GM12878 (cell line): Measurements from ENCODE around the gene MALT1. TPM values are rescaled to one million over a fixed set of nuclear protein-coding genes. Genes with fewer than 3 reads are reported as not detected.

Experiments
- BCL11A ChIP-seq: IDR thresholded peaks from 2 replicates; pipeline ENCODE4 v1.6.1; 2011; ENCODE audit warnings: low read depth, low read length
- BRCA1 ChIP-seq: IDR thresholded peaks from 2 replicates; pipeline ENCODE4 v1.6.1; 2011; ENCODE audit warnings: low read depth, low read length, improper control_type of control experiment
- CHD1 ChIP-seq: IDR thresholded peaks from 2 replicates; pipeline ENCODE4 v1.6.1; 2012; ENCODE audit warnings: low read depth, low read length, improper control_type of control experiment
- DPF2 ChIP-seq: fragments of 450-650 bp; IDR thresholded peaks from 2 replicates; pipeline ENCODE4 v1.6.1; 2017; ENCODE audit warnings: mild to moderate bottlenecking
- FOS ChIP-seq: IDR thresholded peaks from 3 replicates; pipeline ENCODE4 v1.6.1; 2011; ENCODE audit warnings: borderline replicate concordance; ENCODE audit not compliant: insufficient read length; ENCODE audit errors: extremely low read depth
- HCFC1 ChIP-seq: fragments of 150-350 bp; IDR thresholded peaks from 2 replicates; pipeline ENCODE4 v1.6.1; 2014; ENCODE audit warnings: low read length
- HDAC2 ChIP-seq: fragments of 200-600 bp; sonication (generic); IDR thresholded peaks from 2 replicates; pipeline ENCODE4 v1.6.1; 2017
- HDAC6 ChIP-seq: fragments of 200-600 bp; sonication (generic); IDR thresholded peaks from one replicate; pipeline ENCODE4 v1.8.0; 2017; ENCODE audit warnings: antibody characterized with exemption; ENCODE audit not compliant: unreplicated experiment
- IRF4 ChIP-seq: IDR thresholded peaks from 2 replicates; pipeline ENCODE4 v1.6.1; 2011; ENCODE audit warnings: low read depth, low read length
- JUND ChIP-seq: IDR thresholded peaks from 2 replicates; pipeline ENCODE4 v1.6.1; 2012; ENCODE audit warnings: low read depth, mild to moderate bottlenecking, low read length, improper control_type of control experiment, moderate library complexity
- MAX ChIP-seq: IDR thresholded peaks from 2 replicates; pipeline ENCODE4 v1.6.1; 2012; ENCODE audit warnings: low read depth, low read length, improper control_type of control experiment
- POLR2AphosphoS2 ChIP-seq: IDR thresholded peaks from 2 replicates; pipeline ENCODE4 v1.6.1; 2011; ENCODE audit warnings: low read depth, mild to moderate bottlenecking, low read length, improper control_type of control experiment, moderate library complexity
- PRDM15 ChIP-seq: fragments of 450-650 bp; formaldehyde crosslinking; IDR thresholded peaks from 2 replicates; pipeline ENCODE4 v1.4.0; 2020; ENCODE audit warnings: mild to moderate bottlenecking, moderate library complexity
- RAD21 ChIP-seq: IDR thresholded peaks from 2 replicates; pipeline ENCODE4 v1.6.1; 2011; ENCODE audit warnings: mild to moderate bottlenecking, low read depth, low read length, moderate library complexity; ENCODE audit not compliant: insufficient read depth
- RCOR1 ChIP-seq: conservative IDR thresholded peaks from 2 replicates; pipeline ENCODE4 v1.6.1; 2012; ENCODE audit warnings: low read depth, low read length, improper control_type of control experiment
- RELA ChIP-seq: fragments of 450-650 bp; IDR thresholded peaks from 2 replicates; pipeline ENCODE4 v1.8.0; 2014; ENCODE audit warnings: borderline replicate concordance; ENCODE audit not compliant: partially characterized antibody
- RUNX3 ChIP-seq: IDR thresholded peaks from 2 replicates; pipeline ENCODE4 v1.6.1; 2012; ENCODE audit warnings: low read length, inconsistent platforms
- SMAD1 ChIP-seq: fragments of 450-650 bp; IDR thresholded peaks from 2 replicates; pipeline ENCODE4 v1.6.1; 2018; ENCODE audit warnings: mild to moderate bottlenecking, low read depth; ENCODE audit not compliant: partially characterized antibody
- SMAD5 ChIP-seq: IDR thresholded peaks from 2 replicates; pipeline ENCODE4 v1.6.1; 2016; ENCODE audit warnings: antibody characterized with exemption, low read depth
- SPI1 ChIP-seq: IDR thresholded peaks from 2 replicates; pipeline ENCODE4 v1.6.1; 2011; ENCODE audit warnings: low read depth, mild to moderate bottlenecking, low read length, moderate library complexity, borderline replicate concordance; ENCODE audit not compliant: insufficient read depth
- TCF7 ChIP-seq: IDR thresholded peaks from 2 replicates; pipeline ENCODE4 v1.6.1; 2014; ENCODE audit warnings: antibody characterized with exemption, borderline replicate concordance
- USF2 ChIP-seq: IDR thresholded peaks from 2 replicates; pipeline ENCODE4 v1.6.1; 2011; ENCODE audit warnings: low read depth, low read length, improper control_type of control experiment, borderline replicate concordance
- WRNIP1 ChIP-seq: IDR thresholded peaks from 2 replicates; pipeline ENCODE4 v1.6.1; 2011; ENCODE audit warnings: low read depth, low read length, improper control_type of control experiment, borderline replicate concordance
- ZBED1 ChIP-seq: IDR thresholded peaks from 2 replicates; pipeline ENCODE4 v1.6.1; 2016; ENCODE audit warnings: borderline replicate concordance
- ZBTB33 ChIP-seq: fragments of 450-650 bp; IDR thresholded peaks from 2 replicates; pipeline ENCODE4 v1.6.1; 2017; ENCODE audit warnings: mild to moderate bottlenecking
- ZNF217 ChIP-seq: fragments of 450-650 bp; IDR thresholded peaks from 2 replicates; pipeline ENCODE4 v1.6.1; 2017; ENCODE audit warnings: antibody characterized with exemption, mild to moderate bottlenecking
- polyA plus RNA-seq, 11 experiments: library from polyadenylated mRNA; depleted of rRNA in 4 of 11; unstranded in 6 of 11; stranded (reverse) in 5 of 11; fragments of >200 nt; fragmentation: Nextera tagmentation in 4 of 11; fragmentation: Illumina TruSeq in 1 of 11; extraction: Ambion mirVana in 4 of 11; extraction: Trizol in 1 of 11; gene quantifications; 1 replicate in 1 of 11; 2 replicates in 10 of 11; pipeline versions ENCODE4 v1.2.1 to v1.2.3, GENCODE V29; 2011 to 2016; ENCODE audit warnings: inconsistent platforms in 2 of 11, missing spikeins in 2 of 11, low read depth in 1 of 11
- total RNA-seq, 4 experiments: library from RNA; depleted of rRNA in 3 of 4; stranded (reverse); fragments of >200 nt in 3 of 4; fragmentation: Illumina TruSeq in 1 of 4; extraction: Trizol in 1 of 4; gene quantifications; 2 replicates each; pipeline versions ENCODE4 v1.2.1 to v1.2.3, GENCODE V29; 2013 to 2021

The MALT1 gene
- total and polyA plus RNA-seq, 10 of the 15 experiments (the other 5 are each of a cell fraction or from before 2014, with no cell fraction given), result 17.6 to 126 (median 45.4) TPM

- TF ChIP-seq JUND (no peak), TCF7 (no peak), WRNIP1 (no peak), RCOR1 (no peak), RUNX3 (peak; percentile 99), BRCA1 (no peak), POLR2AphosphoS2 (no peak), DPF2 (peak; percentile 84), BCL11A (peak; percentile 65; the same call in 1 of the 2 replicates), USF2 (no peak; the same call in 1 of the 2 replicates), CHD1 (no peak), PRDM15 (CRISPR knock-in tag) (no peak), ZBED1 (peak; percentile 67; the same call in 1 of the 2 replicates), FOS (no peak), SMAD1 (no peak), SMAD5 (no peak), IRF4 (no peak), HDAC2 (no peak), RELA (peak; percentile 93), ZNF217 (no peak; the same call in 1 of the 2 replicates), ZBTB33 (no peak), RAD21 (0 out of 2 replicates have a peak, but pooled peaks have one; percentile 1), HCFC1 (no peak), SPI1 (no peak), HDAC6 (no peak), MAX (no peak)
Observed at GRCh38 chr18:58649966-58650816, 21.1 kb upstream of the MALT1 start (continued).
